Myometrial cell (primary cell): ENCODE measurements around the gene VIT. TPM values are rescaled to one million over a fixed set of nuclear protein-coding genes. Genes with fewer than 3 reads are reported as not detected.

Experiments
- total RNA-seq: library from RNA; depleted of rRNA; stranded (reverse); fragments of >200 nt; gene quantifications from 2 replicates; pipeline ENCODE4 v1.2.3, GENCODE V29; 2015

Gene VIT, protein sequence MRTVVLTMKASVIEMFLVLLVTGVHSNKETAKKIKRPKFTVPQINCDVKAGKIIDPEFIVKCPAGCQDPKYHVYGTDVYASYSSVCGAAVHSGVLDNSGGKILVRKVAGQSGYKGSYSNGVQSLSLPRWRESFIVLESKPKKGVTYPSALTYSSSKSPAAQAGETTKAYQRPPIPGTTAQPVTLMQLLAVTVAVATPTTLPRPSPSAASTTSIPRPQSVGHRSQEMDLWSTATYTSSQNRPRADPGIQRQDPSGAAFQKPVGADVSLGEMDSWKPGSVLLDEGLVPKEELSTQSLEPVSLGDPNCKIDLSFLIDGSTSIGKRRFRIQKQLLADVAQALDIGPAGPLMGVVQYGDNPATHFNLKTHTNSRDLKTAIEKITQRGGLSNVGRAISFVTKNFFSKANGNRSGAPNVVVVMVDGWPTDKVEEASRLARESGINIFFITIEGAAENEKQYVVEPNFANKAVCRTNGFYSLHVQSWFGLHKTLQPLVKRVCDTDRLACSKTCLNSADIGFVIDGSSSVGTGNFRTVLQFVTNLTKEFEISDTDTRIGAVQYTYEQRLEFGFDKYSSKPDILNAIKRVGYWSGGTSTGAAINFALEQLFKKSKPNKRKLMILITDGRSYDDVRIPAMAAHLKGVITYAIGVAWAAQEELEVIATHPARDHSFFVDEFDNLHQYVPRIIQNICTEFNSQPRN
- 1.4 and 1.8 TPM in 2 replicates for total RNA-seq

DNA sequence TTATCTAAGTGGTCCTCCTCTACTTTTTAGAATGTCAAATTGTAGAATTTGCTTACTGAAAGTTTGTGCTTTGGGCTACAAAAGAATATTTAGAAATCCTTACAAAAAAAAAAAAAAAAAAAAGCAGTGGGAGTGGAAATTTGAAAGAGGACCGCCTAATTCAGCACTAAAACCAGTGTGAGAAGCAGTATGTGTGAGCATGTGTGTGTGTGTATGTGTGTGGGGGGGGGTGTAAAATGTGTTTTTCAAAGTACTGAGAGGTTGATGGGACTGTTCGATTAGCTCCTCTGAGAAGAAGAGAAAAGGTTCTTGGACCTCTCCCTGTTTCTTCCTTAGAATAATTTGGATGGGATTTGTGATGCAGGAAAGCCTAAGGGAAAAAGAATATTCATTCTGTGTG, at the start of gene VIT:
Gene VIT (plus strand): TSS at position 175 of the 400 bp plus-strand sequence. CDS start 19,664 bp downstream, outside the sequence.

Other genes with a start within 250 kb of the VIT start
- 39.2 and 71.8 TPM in 2 replicates for gene FEZ2, start 98.5 kb upstream of the VIT start, total RNA-seq